Gastrocnemius medialis (tissue), 4 donors: ENCODE results near the gene STRN3.
"Not testable (repeated sequence)": the region's sequence is repeated elsewhere in the genome, so short reads cannot be mapped to it uniquely, and the experiment has no call there.

ENCODE experiments used
- CTCF ChIP-seq, 5 experiments: fragments of 450-650 bp in 3 of 5; fragments of 200-600 bp in 2 of 5; sonication (generic) in 2 of 5; IDR thresholded peaks in 4 of 5; conservative IDR thresholded peaks in 1 of 5; 1 replicate in 4 of 5; 2 replicates in 1 of 5; pipeline ENCODE4 v1.5.1; 2016 to 2019; ENCODE audit warnings: antibody characterized with exemption in 5 of 5, mild to moderate bottlenecking in 3 of 5, moderate library complexity in 3 of 5
- POLR2A ChIP-seq, 2 donors: fragments of 450-650 bp; IDR thresholded peaks; one replicate each; pipeline ENCODE4 v1.6.1; 2017; ENCODE audit warnings: antibody characterized with exemption in 2 of 2, mild to moderate bottlenecking in 2 of 2, moderate library complexity in 2 of 2

- TF ChIP-seq CTCF (IDR thresholded peaks at IDR 0.05 in 4 of 5, conservative IDR thresholded peaks at IDR 0.05 in 1 of 5); POLR2A (IDR thresholded peaks at IDR 0.05): not testable (repeated sequence)
Measured at GRCh38 chr14:30972036-30972732, 54.0 kb downstream of the STRN3 start.
